ENCODE measurements around the gene CNTNAP2.
A peak's percentile ranks its signal among the peaks of the same experiment; 100 is the strongest.
"Not testable (repeated sequence)": the region's sequence is repeated elsewhere in the genome, so short reads cannot be mapped to it uniquely, and the experiment has no call there.

The CNTNAP2 gene

GRCh38 chr7:148436571-148436970 lies 2320.0 kb downstream of the CNTNAP2 start:
- DNase-seq: no peak

- no peak for DNase-seq
Observed at GRCh38 chr7:148437043-148437442, 2320.4 kb downstream of the CNTNAP2 start.

- no peak for DNase-seq
Observed at GRCh38 chr7:148442141-148442655, 2325.6 kb downstream of the CNTNAP2 start.

GRCh38 chr7:148442933-148443332 lies 2326.3 kb downstream of the CNTNAP2 start:
- peak; percentile 31 for DNase-seq

- DNase-seq: no peak
Observed at GRCh38 chr7:148445260-148446044, 2328.9 kb downstream of the CNTNAP2 start.

- no peak for DNase-seq
Observed at GRCh38 chr7:148447221-148447849, 2330.7 kb downstream of the CNTNAP2 start.

- not testable (repeated sequence) for DNase-seq
Observed at GRCh38 chr7:148451526-148451925, 2334.9 kb downstream of the CNTNAP2 start.

GRCh38 chr7:148456351-148456750 lies 2339.8 kb downstream of the CNTNAP2 start:
- DNase-seq: no peak

- DNase-seq: no peak
Observed at GRCh38 chr7:148457310-148457921, 2340.8 kb downstream of the CNTNAP2 start.

GRCh38 chr7:148458263-148458662 lies 2341.7 kb downstream of the CNTNAP2 start:
- no peak for DNase-seq

- no peak for DNase-seq
Observed at GRCh38 chr7:148461392-148462179, 2345.0 kb downstream of the CNTNAP2 start.

- not testable (repeated sequence) for DNase-seq
Observed at GRCh38 chr7:148462774-148463173, 2346.2 kb downstream of the CNTNAP2 start.

GRCh38 chr7:148463210-148463609 lies 2346.6 kb downstream of the CNTNAP2 start:
- no peak for DNase-seq

GRCh38 chr7:148464947-148465346 lies 2348.3 kb downstream of the CNTNAP2 start:
- no peak for DNase-seq

GRCh38 chr7:148465441-148465840 lies 2348.8 kb downstream of the CNTNAP2 start:
- not testable (repeated sequence) for DNase-seq

- DNase-seq: no peak
Observed at GRCh38 chr7:148466120-148466519, 2349.5 kb downstream of the CNTNAP2 start.

- no peak for DNase-seq
Observed at GRCh38 chr7:148468700-148469098, 2352.1 kb downstream of the CNTNAP2 start.

Data from islet precursor cell (in vitro differentiated cells).